HepG2 (cell line): ENCODE results near the gene HLA-DRA. TPM values are rescaled to one million over a fixed set of nuclear protein-coding genes. Genes with fewer than 3 reads are reported as not detected.

Experiments
- AHR ChIP-seq: IDR thresholded peaks from 2 replicates; pipeline ENCODE4 v1.6.1; 2018; ENCODE audit warnings: missing genetic modification reagents, missing compliant biosample characterization
- HOXD1 ChIP-seq: sonication (generic); formaldehyde crosslinking; IDR thresholded peaks from 2 replicates; pipeline ENCODE4 v1.5.0; 2020; ENCODE audit warnings: missing genetic modification reagents
- PCBP2 ChIP-seq: fragments of 200-400 bp; formaldehyde crosslinking; optimal IDR thresholded peaks from 2 replicates; pipeline ENCODE3; 2018; ENCODE audit warnings: low read length, low read depth; ENCODE audit not compliant: poor library complexity, severe bottlenecking
- STAT5B ChIP-seq: sonication (generic); formaldehyde crosslinking; IDR thresholded peaks from 2 replicates; pipeline ENCODE4 v1.4.0; 2020; ENCODE audit warnings: missing genetic modification reagents
- ZNF350 ChIP-seq: sonication (generic); formaldehyde crosslinking; IDR thresholded peaks from 2 replicates; pipeline ENCODE4 v1.4.0; 2020; ENCODE audit warnings: mild to moderate bottlenecking, low read depth, missing genetic modification reagents, borderline replicate concordance
- ZNF749 ChIP-seq: sonication (generic); formaldehyde crosslinking; IDR thresholded peaks from 2 replicates; pipeline ENCODE4 v1.8.0; 2022; ENCODE audit warnings: mild to moderate bottlenecking, missing genetic modification reagents, moderate library complexity, borderline replicate concordance
- ZNF761 ChIP-seq: sonication (generic); formaldehyde crosslinking; conservative IDR thresholded peaks from 2 replicates; pipeline ENCODE4 v1.4.0; 2020; ENCODE audit warnings: mild to moderate bottlenecking, missing genetic modification reagents
- polyA plus RNA-seq, 8 experiments: library from polyadenylated mRNA; depleted of rRNA in 3 of 8; stranded (reverse) in 7 of 8; unstranded in 1 of 8; fragments of >200 nt; fragmentation: Illumina TruSeq in 4 of 8; extraction: Trizol in 4 of 8; gene quantifications; 2 replicates each; pipeline versions ENCODE4 v1.2.1 to v1.2.3, GENCODE V29; 2011 to 2016; ENCODE audit warnings: low read depth in 4 of 8, missing spikeins in 1 of 8, mixed read lengths in 1 of 8; ENCODE audit not compliant: insufficient read depth in 1 of 8
- total RNA-seq, 5 experiments: library from RNA; depleted of rRNA; stranded (reverse); fragments of >200 nt; fragmentation: Illumina TruSeq; extraction: Trizol; gene quantifications; 2 replicates each; pipeline ENCODE4 v1.2.3, GENCODE V29; 2016; ENCODE audit warnings: low read depth in 1 of 5
- TF ChIP-seq, protein P1 (sequence below): sonication (generic); formaldehyde crosslinking; IDR thresholded peaks from 2 replicates; pipeline ENCODE4 v1.4.0; 2020; ENCODE audit warnings: missing genetic modification reagents
- TF ChIP-seq, protein P2 (sequence below): sonication (generic); formaldehyde crosslinking; IDR thresholded peaks from 2 replicates; pipeline ENCODE4 v1.9.0; 2021; ENCODE audit warnings: missing genetic modification reagents, mild to moderate bottlenecking, borderline replicate concordance

HLA-DRA gene
- total and polyA plus RNA-seq, 2 of the 13 experiments (the other 11 are each of a cell fraction or from before 2014, with no cell fraction given): not detected

- TF ChIP-seq, protein P1, sequence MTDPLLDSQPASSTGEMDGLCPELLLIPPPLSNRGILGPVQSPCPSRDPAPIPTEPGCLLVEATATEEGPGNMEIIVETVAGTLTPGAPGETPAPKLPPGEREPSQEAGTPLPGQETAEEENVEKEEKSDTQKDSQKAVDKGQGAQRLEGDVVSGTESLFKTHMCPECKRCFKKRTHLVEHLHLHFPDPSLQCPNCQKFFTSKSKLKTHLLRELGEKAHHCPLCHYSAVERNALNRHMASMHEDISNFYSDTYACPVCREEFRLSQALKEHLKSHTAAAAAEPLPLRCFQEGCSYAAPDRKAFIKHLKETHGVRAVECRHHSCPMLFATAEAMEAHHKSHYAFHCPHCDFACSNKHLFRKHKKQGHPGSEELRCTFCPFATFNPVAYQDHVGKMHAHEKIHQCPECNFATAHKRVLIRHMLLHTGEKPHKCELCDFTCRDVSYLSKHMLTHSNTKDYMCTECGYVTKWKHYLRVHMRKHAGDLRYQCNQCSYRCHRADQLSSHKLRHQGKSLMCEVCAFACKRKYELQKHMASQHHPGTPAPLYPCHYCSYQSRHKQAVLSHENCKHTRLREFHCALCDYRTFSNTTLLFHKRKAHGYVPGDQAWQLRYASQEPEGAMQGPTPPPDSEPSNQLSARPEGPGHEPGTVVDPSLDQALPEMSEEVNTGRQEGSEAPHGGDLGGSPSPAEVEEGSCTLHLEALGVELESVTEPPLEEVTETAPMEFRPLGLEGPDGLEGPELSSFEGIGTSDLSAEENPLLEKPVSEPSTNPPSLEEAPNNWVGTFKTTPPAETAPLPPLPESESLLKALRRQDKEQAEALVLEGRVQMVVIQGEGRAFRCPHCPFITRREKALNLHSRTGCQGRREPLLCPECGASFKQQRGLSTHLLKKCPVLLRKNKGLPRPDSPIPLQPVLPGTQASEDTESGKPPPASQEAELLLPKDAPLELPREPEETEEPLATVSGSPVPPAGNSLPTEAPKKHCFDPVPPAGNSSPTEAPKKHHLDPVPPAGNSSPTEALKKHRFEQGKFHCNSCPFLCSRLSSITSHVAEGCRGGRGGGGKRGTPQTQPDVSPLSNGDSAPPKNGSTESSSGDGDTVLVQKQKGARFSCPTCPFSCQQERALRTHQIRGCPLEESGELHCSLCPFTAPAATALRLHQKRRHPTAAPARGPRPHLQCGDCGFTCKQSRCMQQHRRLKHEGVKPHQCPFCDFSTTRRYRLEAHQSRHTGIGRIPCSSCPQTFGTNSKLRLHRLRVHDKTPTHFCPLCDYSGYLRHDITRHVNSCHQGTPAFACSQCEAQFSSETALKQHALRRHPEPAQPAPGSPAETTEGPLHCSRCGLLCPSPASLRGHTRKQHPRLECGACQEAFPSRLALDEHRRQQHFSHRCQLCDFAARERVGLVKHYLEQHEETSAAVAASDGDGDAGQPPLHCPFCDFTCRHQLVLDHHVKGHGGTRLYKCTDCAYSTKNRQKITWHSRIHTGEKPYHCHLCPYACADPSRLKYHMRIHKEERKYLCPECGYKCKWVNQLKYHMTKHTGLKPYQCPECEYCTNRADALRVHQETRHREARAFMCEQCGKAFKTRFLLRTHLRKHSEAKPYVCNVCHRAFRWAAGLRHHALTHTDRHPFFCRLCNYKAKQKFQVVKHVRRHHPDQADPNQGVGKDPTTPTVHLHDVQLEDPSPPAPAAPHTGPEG (CRISPR knock-in tag): no peak
- TF ChIP-seq ZNF350: no peak
- TF ChIP-seq, protein P2, sequence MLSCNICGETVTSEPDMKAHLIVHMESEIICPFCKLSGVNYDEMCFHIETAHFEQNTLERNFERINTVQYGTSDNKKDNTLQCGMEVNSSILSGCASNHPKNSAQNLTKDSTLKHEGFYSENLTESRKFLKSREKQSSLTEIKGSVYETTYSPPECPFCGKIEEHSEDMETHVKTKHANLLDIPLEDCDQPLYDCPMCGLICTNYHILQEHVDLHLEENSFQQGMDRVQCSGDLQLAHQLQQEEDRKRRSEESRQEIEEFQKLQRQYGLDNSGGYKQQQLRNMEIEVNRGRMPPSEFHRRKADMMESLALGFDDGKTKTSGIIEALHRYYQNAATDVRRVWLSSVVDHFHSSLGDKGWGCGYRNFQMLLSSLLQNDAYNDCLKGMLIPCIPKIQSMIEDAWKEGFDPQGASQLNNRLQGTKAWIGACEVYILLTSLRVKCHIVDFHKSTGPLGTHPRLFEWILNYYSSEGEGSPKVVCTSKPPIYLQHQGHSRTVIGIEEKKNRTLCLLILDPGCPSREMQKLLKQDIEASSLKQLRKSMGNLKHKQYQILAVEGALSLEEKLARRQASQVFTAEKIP: no peak
- TF ChIP-seq STAT5B (CRISPR knock-in tag): no peak
- no peak for TF ChIP-seq HOXD1 (CRISPR knock-in tag)
- no peak for TF ChIP-seq ZNF749 (CRISPR knock-in tag)
- no peak for TF ChIP-seq ZNF761 (CRISPR knock-in tag)
- no peak for TF ChIP-seq PCBP2
- TF ChIP-seq AHR (CRISPR knock-in tag): no peak
- TF ChIP-seq, all 625 proteins: peak for 0
Measured at GRCh38 chr6:32447932-32448331, 8.2 kb downstream of the HLA-DRA start (continued).
